Measurements from ENCODE around the gene SPTBN4. TPM values are rescaled to one million over a fixed set of nuclear protein-coding genes. Genes with fewer than 3 reads are reported as not detected.
"Not testable (repeated sequence)": the region's sequence is repeated elsewhere in the genome, so short reads cannot be mapped to it uniquely, and the experiment has no call there.

The SPTBN4 gene
- total RNA-seq, 1 donor from 2014 or later, result under 0.01 TPM

DNA sequence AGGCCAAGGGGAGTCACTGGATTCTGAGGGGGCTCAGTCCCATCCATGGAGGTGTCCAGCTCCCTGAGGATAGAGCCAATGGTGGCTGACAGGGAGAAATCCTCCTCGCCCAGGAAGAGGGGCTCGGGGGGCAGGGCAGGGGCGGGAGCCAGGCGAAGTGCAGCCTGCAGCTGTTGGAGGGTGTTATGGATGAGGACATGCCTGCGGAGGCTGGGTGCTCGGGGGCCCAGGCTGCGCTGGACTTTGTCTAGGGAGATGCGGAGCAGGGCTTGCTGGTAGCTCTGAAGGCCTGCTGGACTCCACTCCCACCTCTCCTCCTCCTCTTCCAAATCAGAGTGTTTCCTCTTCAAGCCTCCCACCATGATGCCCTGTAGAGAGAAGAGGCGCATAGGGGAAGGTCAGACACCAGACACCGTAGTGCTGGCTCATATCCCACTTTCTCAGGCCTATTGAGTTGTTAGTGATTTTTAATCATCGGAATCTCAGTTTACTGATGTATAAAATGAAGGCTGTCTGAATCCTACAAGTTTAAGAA lies 25.0 kb upstream of the SPTBN4 start:
- DNase-seq (ENCODE audit: low read depth in 2 of 2), result no peak

- DNase-seq (ENCODE audit: low read depth in 2 of 2), result no peak
Measured at GRCh38 chr19:40442328-40443130, 24.3 kb upstream of the SPTBN4 start.

- DNase-seq (ENCODE audit: low read depth in 2 of 2), result peak; percentile 99 to 100
Measured at GRCh38 chr19:40443131-40443999, 23.4 kb upstream of the SPTBN4 start.

DNA sequence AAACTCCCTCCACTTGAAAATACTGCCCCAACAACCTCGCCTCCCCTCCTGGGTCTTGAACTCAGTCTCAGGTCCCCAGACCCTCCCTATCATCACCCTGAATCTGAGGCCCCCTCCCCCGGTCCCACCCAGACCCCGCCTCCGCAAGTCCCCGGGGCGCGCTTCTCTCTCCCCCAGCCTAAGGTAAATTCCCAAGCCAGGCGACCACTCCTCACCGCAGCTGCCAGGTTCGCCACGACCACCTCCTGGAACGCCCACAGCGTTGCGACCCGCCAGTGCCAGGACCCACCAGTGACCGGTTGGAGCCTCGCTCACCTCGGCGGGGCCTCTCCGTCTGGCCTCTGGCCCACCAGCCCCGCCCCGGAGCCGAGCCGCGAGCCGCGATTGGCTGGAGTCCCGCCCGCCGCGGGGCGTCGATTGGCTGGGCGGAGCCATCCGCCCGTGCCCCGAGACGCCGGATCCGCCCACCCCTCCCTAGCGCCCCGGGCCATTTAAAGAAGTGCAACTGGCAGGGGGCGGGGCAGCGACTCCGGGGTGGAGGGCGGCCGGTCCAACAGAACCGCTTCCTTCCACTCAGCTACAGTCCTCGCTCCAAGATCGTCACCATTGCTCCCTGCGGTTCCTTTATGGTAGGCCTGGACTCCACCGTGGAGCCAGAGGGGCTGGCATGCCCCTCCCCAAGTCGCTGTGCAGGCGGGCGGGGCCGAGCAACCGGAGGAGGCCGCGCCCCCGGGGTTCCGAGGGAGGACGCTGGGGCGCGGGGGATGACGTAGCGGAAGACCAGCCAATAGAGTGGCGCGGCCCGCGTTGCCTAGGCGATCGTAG lies 22.6 kb upstream of the SPTBN4 start, which contains the start of gene SERTAD3:
Gene SERTAD3 (minus strand): TSS at position 336 of the 825 bp plus-strand sequence. CDS start 2,255 bp downstream, outside the sequence.
- DNase-seq (ENCODE audit: low read depth in 2 of 2), result peak; percentile 81 to 97

DNA sequence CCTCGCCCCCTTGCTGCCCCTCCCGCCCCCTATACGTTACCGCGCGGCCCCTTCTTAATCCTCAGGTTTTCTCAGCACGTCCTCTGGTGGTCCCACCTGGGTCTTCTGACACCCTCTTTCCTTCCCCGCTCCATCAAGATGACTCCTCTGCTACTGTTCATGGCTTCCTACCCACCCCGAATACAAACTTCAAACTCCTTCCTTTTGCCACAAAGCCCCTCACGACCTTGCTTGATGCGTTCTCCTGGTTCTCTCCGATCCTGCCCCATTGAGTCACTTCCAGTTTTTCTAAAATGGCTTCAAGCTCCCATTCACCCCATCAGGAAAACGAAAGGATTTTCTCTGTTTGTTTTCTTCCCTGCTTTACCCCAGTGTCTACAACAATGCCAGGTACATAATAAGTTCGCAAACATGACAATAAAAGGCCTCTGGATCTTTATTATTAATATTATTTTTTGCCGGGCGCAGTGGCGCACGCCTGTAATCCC lies 21.9 kb upstream of the SPTBN4 start:
- DNase-seq (ENCODE audit: low read depth in 2 of 2), result no peak

DNA sequence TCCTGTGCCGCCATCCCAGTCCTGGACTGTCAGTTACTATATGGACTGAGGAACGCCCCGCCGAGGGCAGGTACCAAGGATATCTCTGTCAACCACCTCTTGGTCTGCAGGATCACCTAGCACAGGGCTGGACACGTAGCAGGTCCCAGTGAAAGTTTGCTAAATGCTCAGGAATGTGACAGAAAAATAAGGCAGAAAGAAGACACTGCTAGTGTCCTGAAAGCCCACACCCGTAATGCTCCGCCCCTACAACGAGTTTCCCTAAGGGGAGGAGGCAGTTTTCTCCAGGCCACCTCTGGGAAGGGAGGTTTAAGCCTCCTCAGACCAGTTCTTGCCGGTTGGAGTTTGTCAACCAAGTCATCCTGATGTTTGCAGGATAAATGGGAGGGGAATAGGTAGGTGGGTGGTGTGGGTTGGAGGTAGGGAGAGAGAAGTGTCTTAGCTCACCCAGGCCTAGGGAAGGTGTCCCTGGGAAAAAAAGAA lies 21.0 kb upstream of the SPTBN4 start:
- no peak for DNase-seq (ENCODE audit: low read depth in 2 of 2)

- DNase-seq (ENCODE audit: low read depth in 2 of 2), result no peak
Measured at GRCh38 chr19:40446263-40446784, 20.5 kb upstream of the SPTBN4 start.

GRCh38 chr19:40449506-40449905 lies 17.3 kb upstream of the SPTBN4 start:
- DNase-seq (ENCODE audit: low read depth in 2 of 2), result no peak

DNA sequence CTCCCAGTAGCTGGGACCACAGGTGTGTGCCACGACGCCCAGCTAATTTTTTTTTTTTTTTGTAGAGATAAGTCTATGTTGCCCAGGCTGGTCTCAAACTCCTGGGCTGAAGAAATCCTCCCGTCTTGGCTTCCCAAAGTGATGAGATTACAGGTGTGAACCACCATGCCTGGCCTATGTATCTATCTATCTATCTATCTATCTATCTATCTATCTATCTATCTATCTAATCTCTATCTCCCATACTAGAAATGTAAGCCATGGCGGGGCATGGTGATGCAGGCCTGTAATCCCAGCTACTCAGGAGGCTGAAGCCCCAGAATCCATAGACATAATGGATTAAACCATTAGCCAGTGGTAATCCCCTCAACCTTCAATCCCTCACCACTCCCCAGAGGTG lies 16.1 kb upstream of the SPTBN4 start:
- DNase-seq (ENCODE audit: low read depth in 2 of 2), result no peak

- DNase-seq (ENCODE audit: low read depth in 2 of 2), result no peak
Measured at GRCh38 chr19:40452016-40452415, 14.8 kb upstream of the SPTBN4 start.

DNA sequence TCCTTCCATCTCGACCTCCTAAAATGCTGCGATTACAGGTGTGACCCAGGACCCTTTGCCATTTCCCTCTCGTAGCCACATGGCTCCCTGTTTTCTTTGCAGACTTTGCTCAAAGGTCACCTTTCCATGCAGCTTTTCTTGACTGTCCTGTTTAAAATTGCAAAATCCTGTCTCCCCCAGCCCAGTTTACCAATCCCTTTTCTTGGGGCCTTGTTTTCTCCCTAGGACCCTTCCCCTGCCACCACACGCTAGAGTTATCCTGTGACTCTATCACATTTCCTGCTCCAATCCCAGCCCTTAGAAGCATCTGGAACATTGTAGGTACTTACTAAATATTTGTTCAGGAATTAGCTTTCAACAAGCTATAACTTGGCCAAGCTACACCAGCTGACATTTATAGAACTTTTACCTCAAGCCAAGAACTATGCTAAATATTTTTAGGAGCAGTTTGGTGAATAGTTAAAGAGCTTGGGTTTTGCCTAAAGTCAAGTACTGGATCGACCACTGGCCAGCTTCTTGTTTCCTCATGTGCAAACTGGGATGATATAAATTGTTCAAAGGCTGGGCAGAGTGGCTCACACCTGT lies 13.6 kb upstream of the SPTBN4 start:
- no peak for DNase-seq (ENCODE audit: low read depth in 2 of 2)

DNA sequence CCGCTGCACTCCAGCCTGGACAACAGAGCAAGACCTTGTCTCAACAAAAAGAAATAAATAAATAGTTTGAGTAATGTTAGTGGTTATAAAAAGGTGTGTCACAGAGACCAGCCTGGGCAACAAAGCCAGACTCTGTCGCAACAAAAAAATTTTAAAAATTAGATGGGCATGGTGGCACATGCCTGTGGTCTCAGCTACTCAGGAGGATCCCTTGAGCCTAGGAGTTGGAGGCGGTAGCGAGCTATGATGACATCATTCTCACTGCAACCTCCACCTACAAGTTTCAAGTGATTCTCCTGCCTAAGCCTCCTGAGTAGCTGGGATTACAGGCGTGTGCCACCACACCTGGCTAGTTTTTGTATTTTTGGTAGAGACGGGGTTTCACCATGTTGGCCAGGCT lies 12.9 kb upstream of the SPTBN4 start:
- not testable (repeated sequence) for DNase-seq (ENCODE audit: low read depth in 2 of 2)

GRCh38 chr19:40457048-40457447 lies 9.8 kb upstream of the SPTBN4 start:
- DNase-seq (ENCODE audit: low read depth in 2 of 2), result no peak

DNA sequence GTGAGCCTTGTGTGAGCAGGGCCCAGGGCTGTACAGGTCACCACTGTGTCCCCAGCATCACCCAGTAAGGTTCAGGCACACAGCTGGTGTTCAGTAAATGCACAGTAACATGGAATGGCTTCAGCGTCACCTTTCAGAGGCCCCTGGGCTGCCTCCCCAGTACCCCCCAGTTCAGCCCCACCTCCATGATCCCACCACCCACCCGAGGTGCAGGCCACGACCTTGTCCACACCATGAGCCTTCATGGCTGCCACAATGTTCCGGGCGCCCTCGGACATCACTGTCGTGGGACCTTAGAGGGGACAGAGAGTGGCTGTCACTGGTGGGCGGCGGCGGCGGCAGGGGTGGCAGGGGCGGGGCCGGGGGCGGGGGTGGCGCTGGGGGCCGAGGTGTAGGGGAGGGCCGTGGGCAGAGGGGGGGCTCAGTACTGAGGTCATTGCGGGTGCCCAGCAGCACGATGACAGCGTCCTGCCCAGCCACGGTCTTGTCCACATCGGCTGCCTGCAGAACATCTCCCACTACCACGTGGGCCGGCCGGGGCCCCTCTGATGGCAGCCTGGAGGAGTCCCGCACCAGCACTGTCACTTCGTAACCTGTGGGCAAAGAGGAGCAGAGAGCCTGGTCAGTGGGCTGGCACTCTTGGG lies 8.7 kb upstream of the SPTBN4 start:
- no peak for DNase-seq (ENCODE audit: low read depth in 2 of 2)

DNA sequence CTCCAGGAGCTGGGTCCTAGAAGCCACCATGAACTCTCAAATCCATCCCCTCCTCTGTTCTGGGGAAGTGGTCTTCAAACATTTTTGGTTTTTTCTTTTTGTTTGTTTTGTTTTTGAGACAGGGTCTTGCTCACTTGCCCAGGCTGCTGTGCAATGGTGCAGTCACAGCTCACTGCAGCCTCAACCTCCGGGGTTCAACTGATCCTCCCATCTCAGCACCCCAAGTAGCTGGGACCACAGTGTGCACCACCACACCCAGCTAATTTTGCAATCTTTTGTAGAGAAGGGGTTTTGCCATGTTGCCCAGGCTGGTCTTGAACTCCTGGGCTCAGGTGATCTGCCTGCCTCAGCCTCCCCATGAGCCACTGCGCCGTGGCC lies 8.2 kb upstream of the SPTBN4 start:
- no peak for DNase-seq (ENCODE audit: low read depth in 2 of 2)

- no peak for DNase-seq (ENCODE audit: low read depth in 2 of 2)
Measured at GRCh38 chr19:40460185-40460584, 6.6 kb upstream of the SPTBN4 start.

DNA sequence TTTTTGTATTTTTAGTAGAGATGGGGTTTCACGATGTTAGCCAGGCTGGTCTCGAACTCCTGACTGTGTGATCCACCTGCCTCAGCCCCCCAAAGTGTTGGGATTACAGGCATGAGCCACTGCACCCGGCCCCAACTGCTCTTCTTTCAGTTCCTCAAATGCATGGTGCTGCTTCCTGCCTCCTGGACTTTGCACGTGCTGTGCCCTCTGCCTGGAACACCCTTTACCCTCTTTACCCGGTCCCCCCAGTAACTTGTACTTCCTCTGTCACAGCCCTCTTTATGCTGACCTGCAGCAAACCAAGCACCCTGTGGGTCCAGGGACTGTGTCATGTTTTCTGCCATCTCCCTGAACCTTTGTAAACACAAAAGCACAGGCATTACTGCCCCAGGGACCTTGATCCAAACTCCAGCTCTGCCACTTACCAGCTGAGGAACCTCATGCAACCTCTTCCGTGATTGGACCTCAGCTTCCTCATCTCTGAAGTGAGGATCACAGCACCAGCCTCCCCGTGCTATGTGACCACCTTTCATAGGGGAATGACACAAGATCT lies 5.1 kb upstream of the SPTBN4 start:
- DNase-seq (ENCODE audit: low read depth in 2 of 2), result no peak

- not testable (repeated sequence) for DNase-seq (ENCODE audit: low read depth in 2 of 2)
Measured at GRCh38 chr19:40463587-40464037, 3.2 kb upstream of the SPTBN4 start.

All from dermis microvascular lymphatic vessel endothelial cell (primary cell).